Measurements from ENCODE around the gene CD180.

Gene CD180

DNA sequence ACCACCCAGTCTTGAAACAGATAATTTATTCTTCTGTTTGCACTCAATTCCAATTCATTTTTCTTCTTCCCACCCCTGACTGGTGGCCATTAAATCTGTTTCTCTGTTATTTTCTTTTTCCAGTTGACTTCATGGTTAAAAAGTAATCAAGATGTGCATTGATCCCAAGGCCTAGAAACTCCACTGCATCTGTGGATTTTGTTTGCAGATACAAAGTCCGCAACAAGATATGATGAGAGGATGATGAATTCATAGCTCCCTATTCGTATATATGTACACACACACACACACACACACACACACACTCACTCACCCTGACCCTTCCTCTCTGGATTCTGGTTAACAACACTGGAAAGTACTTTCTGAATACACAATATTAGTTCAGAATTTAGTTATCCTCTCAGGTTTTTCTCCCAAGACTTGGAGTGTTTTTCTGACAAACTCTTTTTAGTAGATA lies 52.4 kb downstream of the CD180 start:
- no peak overlapping the region for H3K27ac ChIP-seq (ENCODE audit: low read depth, low read length)
- no peaks in the 10 kb centered on the region for H4K20me1 ChIP-seq (ENCODE audit: control insufficient read depth, insufficient read depth, low read depth, low read length)
- no peaks in the 10 kb centered on the region for H3K27me3 ChIP-seq (ENCODE audit: control insufficient read depth, low read length)
- H3K4me3 ChIP-seq (ENCODE audit: low read length), result no peak overlapping the region
- no peaks in the 10 kb centered on the region for H3K9me2 ChIP-seq (replicated peaks; ENCODE audit: control insufficient read depth, low read length)
- TF ChIP-seq, protein P1, sequence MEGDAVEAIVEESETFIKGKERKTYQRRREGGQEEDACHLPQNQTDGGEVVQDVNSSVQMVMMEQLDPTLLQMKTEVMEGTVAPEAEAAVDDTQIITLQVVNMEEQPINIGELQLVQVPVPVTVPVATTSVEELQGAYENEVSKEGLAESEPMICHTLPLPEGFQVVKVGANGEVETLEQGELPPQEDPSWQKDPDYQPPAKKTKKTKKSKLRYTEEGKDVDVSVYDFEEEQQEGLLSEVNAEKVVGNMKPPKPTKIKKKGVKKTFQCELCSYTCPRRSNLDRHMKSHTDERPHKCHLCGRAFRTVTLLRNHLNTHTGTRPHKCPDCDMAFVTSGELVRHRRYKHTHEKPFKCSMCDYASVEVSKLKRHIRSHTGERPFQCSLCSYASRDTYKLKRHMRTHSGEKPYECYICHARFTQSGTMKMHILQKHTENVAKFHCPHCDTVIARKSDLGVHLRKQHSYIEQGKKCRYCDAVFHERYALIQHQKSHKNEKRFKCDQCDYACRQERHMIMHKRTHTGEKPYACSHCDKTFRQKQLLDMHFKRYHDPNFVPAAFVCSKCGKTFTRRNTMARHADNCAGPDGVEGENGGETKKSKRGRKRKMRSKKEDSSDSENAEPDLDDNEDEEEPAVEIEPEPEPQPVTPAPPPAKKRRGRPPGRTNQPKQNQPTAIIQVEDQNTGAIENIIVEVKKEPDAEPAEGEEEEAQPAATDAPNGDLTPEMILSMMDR (IDR thresholded peaks at IDR 0.05; ENCODE audit: low read depth, low read length, poor library complexity, severe bottlenecking), result no peak
- H3K9me3 ChIP-seq (ENCODE audit: control insufficient read depth, insufficient read depth, low read length), result no peaks in the 10 kb centered on the region
- H3F3A ChIP-seq (ENCODE audit: control insufficient read depth, insufficient read depth), result no peaks in the 10 kb centered on the region
- no peak overlapping the region for H3K4me2 ChIP-seq (ENCODE audit: low read length)
- no peaks in the 10 kb centered on the region for H3K79me2 ChIP-seq (ENCODE audit: control insufficient read depth, low read length)
- H3K36me3 ChIP-seq (ENCODE audit: control insufficient read depth, low read length), result no peaks in the 10 kb centered on the region
- H3K4me1 ChIP-seq (ENCODE audit: control insufficient read depth, low read length), result no peaks in the 10 kb centered on the region

DNA sequence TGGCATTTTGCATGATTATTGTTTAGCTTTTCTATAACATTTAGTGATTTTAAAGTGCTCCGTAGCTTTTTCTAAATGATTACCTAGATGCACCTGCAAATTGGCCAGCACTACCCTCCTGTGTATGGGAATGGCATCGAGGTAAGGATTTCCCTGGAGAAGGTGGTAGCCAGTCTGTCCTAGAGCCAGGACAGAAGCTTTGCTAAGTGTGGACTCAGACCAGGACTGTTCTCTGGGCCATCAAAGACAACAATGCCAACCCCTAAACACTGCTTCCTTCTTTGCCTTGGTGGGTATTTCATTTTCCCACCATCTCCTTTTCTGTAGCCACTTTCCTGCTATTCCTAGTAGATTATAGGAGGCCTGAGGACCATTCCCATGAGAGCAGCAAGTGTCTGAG lies 53.0 kb downstream of the CD180 start:
- H3F3A ChIP-seq (ENCODE audit: control insufficient read depth, insufficient read depth), result no peaks in the 10 kb centered on the region
- no peaks in the 10 kb centered on the region for H3K79me2 ChIP-seq (ENCODE audit: control insufficient read depth, low read length)
- H3K27ac ChIP-seq (ENCODE audit: low read depth, low read length), result no peak overlapping the region
- no peaks in the 10 kb centered on the region for H3K4me1 ChIP-seq (ENCODE audit: control insufficient read depth, low read length)
- H3K9me2 ChIP-seq (replicated peaks; ENCODE audit: control insufficient read depth, low read length), result no peaks in the 10 kb centered on the region
- no peak overlapping the region for H3K4me3 ChIP-seq (ENCODE audit: low read length)
- H3K9me3 ChIP-seq (ENCODE audit: control insufficient read depth, insufficient read depth, low read length), result no peaks in the 10 kb centered on the region
- no peaks in the 10 kb centered on the region for H4K20me1 ChIP-seq (ENCODE audit: control insufficient read depth, insufficient read depth, low read depth, low read length)
- H3K36me3 ChIP-seq (ENCODE audit: control insufficient read depth, low read length), result no peaks in the 10 kb centered on the region
- no peak overlapping the region for H3K4me2 ChIP-seq (ENCODE audit: low read length)
- no peak for TF ChIP-seq EZH2phosphoT487 (IDR thresholded peaks at IDR 0.05; ENCODE audit: borderline replicate concordance, low read length)
- TF ChIP-seq, protein P1 (IDR thresholded peaks at IDR 0.05; ENCODE audit: low read depth, low read length, poor library complexity, severe bottlenecking), result no peak
- H3K27me3 ChIP-seq (ENCODE audit: control insufficient read depth, low read length), result no peaks in the 10 kb centered on the region

DNA sequence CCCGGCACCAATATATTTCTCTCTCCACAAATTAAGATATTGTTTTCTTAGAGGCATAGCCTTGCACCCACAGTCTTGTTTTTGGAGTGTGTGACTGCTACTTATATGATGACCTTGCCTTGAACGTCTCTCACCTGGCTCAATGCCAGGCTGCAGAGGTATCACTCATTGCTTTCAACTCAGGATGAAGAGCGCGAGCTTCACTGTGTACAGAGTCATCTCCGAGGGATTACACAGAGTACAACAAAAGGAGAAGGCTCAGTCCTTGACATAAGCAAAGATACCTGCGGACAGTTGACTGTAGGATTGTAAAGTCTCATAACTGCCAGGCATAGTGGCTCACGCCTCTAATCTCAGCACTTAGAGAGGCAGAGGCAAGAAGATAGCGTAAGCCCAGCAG lies 53.8 kb downstream of the CD180 start:
- no peaks in the 10 kb centered on the region for H3K9me3 ChIP-seq (ENCODE audit: control insufficient read depth, insufficient read depth, low read length)
- no peak overlapping the region for H3K4me3 ChIP-seq (ENCODE audit: low read length)
- TF ChIP-seq, protein P1 (IDR thresholded peaks at IDR 0.05; ENCODE audit: low read depth, low read length, poor library complexity, severe bottlenecking), result no peak
- TF ChIP-seq EZH2phosphoT487 (IDR thresholded peaks at IDR 0.05; ENCODE audit: borderline replicate concordance, low read length), result no peak
- H3K36me3 ChIP-seq (ENCODE audit: control insufficient read depth, low read length), result no peaks in the 10 kb centered on the region
- H3K4me2 ChIP-seq (ENCODE audit: low read length), result no peak overlapping the region
- H3K4me1 ChIP-seq (ENCODE audit: control insufficient read depth, low read length), result no peaks in the 10 kb centered on the region
- no peaks in the 10 kb centered on the region for H3K27me3 ChIP-seq (ENCODE audit: control insufficient read depth, low read length)
- no peaks in the 10 kb centered on the region for H3F3A ChIP-seq (ENCODE audit: control insufficient read depth, insufficient read depth)
- H3K27ac ChIP-seq (ENCODE audit: low read depth, low read length), result no peak overlapping the region
- H3K9me2 ChIP-seq (replicated peaks; ENCODE audit: control insufficient read depth, low read length), result no peaks in the 10 kb centered on the region
- no peaks in the 10 kb centered on the region for H4K20me1 ChIP-seq (ENCODE audit: control insufficient read depth, insufficient read depth, low read depth, low read length)
- no peaks in the 10 kb centered on the region for H3K79me2 ChIP-seq (ENCODE audit: control insufficient read depth, low read length)

DNA sequence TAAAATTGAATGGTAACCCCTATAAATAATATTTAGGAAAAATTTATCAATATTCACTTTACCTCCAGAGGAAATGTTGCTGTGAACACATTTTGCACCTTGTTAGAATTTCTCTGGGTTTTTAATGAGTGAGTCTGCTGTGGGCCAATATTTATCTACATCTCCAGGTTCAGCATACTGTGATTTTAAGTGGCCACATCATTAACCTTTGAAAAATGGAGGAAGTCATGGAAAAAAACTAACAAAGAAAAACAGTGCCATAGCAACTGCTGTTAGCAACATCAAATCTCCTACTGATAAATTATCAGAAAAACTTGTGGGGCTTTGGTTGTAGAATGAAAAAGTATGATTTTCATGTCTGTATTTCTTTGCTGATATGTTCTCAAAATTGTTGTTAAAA lies 55.0 kb downstream of the CD180 start:
- H3K4me3 ChIP-seq (ENCODE audit: low read length), result no peak overlapping the region
- H3K27ac ChIP-seq (ENCODE audit: low read depth, low read length), result no peak overlapping the region
- no peaks in the 10 kb centered on the region for H4K20me1 ChIP-seq (ENCODE audit: control insufficient read depth, insufficient read depth, low read depth, low read length)
- TF ChIP-seq, protein P1 (IDR thresholded peaks at IDR 0.05; ENCODE audit: low read depth, low read length, poor library complexity, severe bottlenecking), result no peak
- no peak for TF ChIP-seq EZH2phosphoT487 (IDR thresholded peaks at IDR 0.05; ENCODE audit: borderline replicate concordance, low read length)
- no peaks in the 10 kb centered on the region for H3K36me3 ChIP-seq (ENCODE audit: control insufficient read depth, low read length)
- no peaks in the 10 kb centered on the region for H3K9me3 ChIP-seq (ENCODE audit: control insufficient read depth, insufficient read depth, low read length)
- H3K27me3 ChIP-seq (ENCODE audit: control insufficient read depth, low read length), result no peaks in the 10 kb centered on the region
- no peaks in the 10 kb centered on the region for H3K4me1 ChIP-seq (ENCODE audit: control insufficient read depth, low read length)
- H3K4me2 ChIP-seq (ENCODE audit: low read length), result no peak overlapping the region
- no peaks in the 10 kb centered on the region for H3F3A ChIP-seq (ENCODE audit: control insufficient read depth, insufficient read depth)
- no peaks in the 10 kb centered on the region for H3K79me2 ChIP-seq (ENCODE audit: control insufficient read depth, low read length)
- no peaks in the 10 kb centered on the region for H3K9me2 ChIP-seq (replicated peaks; ENCODE audit: control insufficient read depth, low read length)

Measured in DOHH2 (cell line).